Stimulated activated CD8-positive, alpha-beta memory T cell treated with anti-CD3 and anti-CD28 coated beads, Interleukin-12 subunit alpha, Interleukin-12 subunit beta, amount 100 ng/mL, for 1 hour (primary cell): Measurements from ENCODE around the gene MT1F.

Source experiments
- DNase-seq: peaks from one replicate; pipeline ENCODE4 v3.0.0-alpha.2; 2020; ENCODE audit warnings: low read depth

The MT1F gene

DNA sequence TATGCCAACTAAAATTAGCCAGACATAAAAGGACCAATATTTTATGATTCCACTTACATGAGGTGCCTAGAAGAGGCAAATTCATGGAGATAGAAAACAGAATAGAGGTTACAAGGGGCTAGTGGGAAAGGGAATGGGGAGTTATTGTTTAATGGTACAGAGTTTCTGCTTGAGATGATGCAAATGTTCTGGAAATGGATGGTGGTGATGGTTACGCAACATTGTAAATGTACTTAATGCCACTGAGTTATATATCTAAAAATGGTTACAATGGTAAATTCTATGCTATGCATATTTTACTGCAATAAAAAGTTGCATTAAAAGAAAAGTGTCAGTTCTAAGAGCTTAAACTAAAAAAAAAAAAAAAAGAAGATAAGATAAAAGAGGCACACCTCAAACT, 42.4 kb downstream of the MT1F start:
- no peak for DNase-seq

DNA sequence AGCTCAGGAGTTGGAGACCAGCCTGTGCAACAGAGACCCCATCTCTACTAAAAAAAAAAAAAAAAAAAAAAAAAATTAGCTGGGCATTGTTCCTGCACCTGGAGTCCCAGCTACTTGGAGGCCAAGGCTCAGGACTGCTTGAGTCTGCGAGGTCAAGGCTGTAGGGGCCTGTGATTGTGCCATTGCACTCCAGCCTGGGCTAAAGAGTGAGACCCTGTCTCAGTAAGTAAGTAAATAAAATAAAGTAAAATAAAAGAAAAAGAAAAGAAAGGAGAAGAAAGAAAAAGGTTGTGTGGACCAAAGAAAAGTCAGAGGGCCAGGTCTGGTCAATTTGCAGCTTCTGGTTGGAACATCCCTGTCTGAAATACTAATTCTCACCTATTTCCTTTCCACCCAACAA, 42.9 kb downstream of the MT1F start:
- DNase-seq, result no peak

DNA sequence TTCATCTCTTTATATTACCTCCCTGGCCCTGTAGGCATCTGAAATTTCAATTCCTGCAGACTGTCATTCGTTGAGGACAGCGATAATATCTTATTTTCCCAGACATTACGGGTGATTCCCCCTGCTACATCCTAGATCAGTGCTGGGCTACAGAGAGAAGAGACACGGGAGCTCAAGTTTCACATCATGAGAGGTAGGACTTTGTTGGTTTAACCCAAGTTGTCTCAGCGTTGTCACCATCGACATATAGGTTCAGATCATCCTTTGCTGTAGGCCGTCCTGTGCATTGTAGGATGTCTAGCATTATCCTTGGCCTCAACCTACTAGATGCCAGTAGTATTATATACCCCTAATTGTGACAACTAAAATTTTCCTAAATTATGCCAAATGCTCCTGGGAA, 43.8 kb downstream of the MT1F start:
- no peak for DNase-seq

DNA sequence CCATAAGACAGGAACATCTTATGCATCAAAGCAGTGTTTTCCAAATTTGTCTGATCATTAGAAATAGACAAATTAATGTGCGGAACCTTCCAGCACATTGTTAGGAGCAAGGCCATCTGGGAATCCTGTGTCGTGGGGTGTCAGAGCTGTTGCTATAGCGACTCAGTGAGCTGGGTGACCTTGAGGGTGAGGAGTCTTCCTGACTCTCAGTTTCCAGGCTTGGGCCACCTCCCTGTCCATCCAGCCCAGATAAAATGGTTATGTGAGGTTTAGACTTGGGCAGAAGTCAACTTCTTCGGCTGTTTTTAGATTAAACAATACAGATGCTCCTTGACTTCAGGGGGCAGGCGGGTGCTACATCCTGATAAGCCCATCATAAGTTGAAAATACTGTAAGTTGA, 45.1 kb downstream of the MT1F start:
- DNase-seq, result no peak
